ENCODE results near the gene GZMM. TPM values are rescaled to one million over a fixed set of nuclear protein-coding genes. Genes with fewer than 3 reads are reported as not detected.
A peak's percentile ranks its signal among the peaks of the same experiment; 100 is the strongest.

The GZMM gene
- total RNA-seq, 2 donors from 2014 or later, result 0.61 to 1.0 TPM

DNA sequence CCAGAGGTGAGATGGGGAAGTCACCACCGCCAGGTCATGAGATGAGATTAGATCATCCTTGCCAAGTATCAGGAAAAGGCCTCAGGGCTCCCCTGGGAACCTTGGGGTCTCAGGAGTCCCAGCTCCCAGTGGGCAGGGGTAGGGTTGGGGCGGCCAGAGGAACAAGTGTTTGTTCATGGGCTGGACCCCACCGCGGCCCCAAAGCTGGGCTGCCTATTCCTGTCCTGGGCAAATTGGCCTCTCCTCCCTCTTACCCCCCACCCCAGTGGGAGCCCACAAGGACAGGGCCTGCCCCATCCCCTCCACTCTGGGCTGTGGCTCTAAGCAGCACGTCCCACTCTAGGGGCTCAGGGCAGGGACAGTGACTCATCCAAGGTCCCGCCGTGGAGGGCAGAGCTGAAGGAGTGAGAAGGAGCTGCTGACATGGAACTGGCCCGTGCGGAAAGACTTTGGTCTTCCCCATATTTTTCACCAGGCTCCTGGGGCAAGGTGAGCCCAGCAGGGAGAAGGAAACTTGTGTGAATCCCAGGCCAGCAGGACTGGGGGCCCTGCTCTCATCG lies 41.8 kb downstream of the GZMM start:
- Histone ChIP-seq H3K27me3 (peaks cover 23% of the 10 kb centered on the region), H3K4me1 (peaks cover 4% of the 10 kb centered on the region), H3K27ac (no peak overlapping the region), H3K9me3 (no peaks in the 10 kb centered on the region), H3K4me3 (no peak overlapping the region), H3K36me3 (peaks cover 7% of the 10 kb centered on the region), H3K9ac (ENCODE audit: low read depth in 2 of 2, low read length in 2 of 2) (no peak overlapping the region)
- no peak for DNase-seq
- intact Hi-C loops (cut with DNase I), result loop anchor here (10.0 kb wide), 1 partner anchor 79 kb away; the partner anchor contains the start of gene RNF126
- TF ChIP-seq CTCF (IDR thresholded peaks at IDR 0.05), result no peak

- Histone ChIP-seq H3K9ac (ENCODE audit: low read depth in 2 of 2, low read length in 2 of 2) (no peak overlapping the region), H3K4me1 (peaks cover 4% of the 10 kb centered on the region), H3K9me3 (no peaks in the 10 kb centered on the region), H3K36me3 (no peaks in the 10 kb centered on the region), H3K27ac (no peak overlapping the region), H3K4me3 (no peak overlapping the region), H3K27me3 (peaks cover 36% of the 10 kb centered on the region)
- peak; percentile 49 for TF ChIP-seq CTCF (IDR thresholded peaks at IDR 0.05)
- intact Hi-C loops (cut with DNase I), result loop anchor here (10.0 kb wide), 1 partner anchor 77 kb away; the partner anchor contains the start of gene RNF126
- peak; percentile 67 for DNase-seq
Measured at GRCh38 chr19:588093-588740, 44.4 kb downstream of the GZMM start.

DNA sequence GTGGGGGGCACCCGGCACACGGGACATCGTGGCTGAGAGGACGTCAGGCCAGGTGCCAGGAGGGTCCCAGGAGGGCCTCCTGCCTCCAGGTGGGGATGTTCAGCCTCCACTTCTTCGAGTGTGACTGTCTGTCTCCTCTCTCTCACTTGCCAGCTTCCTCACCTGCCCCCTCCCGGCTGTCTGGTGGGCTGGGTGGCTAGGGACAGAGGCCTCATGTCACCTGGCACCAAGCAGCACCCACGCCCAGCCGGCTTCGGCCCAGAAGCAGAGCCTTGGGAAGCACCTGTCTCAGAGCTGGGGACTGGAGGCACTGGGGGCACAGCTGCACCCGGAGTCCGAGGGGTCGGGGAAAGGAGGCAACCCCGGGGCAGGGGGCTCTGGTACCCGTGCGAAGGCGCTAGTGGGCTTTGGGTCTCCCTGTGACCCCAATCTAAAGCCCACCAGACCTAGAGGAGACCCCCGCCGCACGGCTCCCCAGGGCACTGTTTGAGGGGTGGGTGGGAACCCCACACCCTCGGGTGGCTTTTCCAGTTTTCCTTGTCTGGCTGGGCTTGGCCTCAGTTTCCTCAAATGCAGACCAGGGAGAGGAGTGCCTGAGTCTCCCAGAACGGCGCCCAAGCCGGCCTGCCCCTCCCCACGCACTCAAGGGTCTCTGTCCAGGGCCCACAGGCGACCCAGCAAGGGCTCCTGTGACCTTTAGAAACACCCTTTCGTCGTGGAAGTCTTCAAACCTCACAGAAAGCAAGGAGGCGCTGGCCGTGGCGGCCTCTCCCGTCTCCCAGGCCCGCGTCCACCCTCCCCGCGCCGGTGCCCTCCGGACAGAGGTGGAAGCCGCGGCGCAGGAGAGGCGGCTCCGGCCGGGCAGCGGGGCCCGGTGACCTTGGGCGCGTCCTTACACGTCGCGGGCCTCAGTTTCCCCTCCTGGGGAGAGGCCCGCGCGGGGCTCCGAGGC lies 45.2 kb downstream of the GZMM start:
- intact Hi-C loops (cut with DNase I), result loop anchor here (10.0 kb wide), 1 partner anchor 76 kb away; the partner anchor contains the start of gene RNF126
- H3K4me3 ChIP-seq, result no peak overlapping the region

GRCh38 chr19:589693-590395 lies 46.0 kb downstream of the GZMM start, which contains the start of gene HCN2:
HCN2 (plus strand) TSS chr19:589881; CDS start chr19:589946, 65 bp downstream.
- Histone ChIP-seq H3K9me3 (no peaks in the 10 kb centered on the region), H3K36me3 (no peaks in the 10 kb centered on the region), H3K27me3 (peaks cover 36% of the 10 kb centered on the region), H3K4me1 (peaks cover 4% of the 10 kb centered on the region), H3K9ac (ENCODE audit: low read depth in 2 of 2, low read length in 2 of 2) (no peak within 1 kb of the TSS), H3K27ac (no peak within 1 kb of the TSS), H3K4me3 (no peak within 1 kb of the TSS)
- intact Hi-C loops (cut with DNase I), result loop anchor here (10.0 kb wide), 1 partner anchor 75 kb away; the partner anchor contains the start of gene RNF126
- no peak for TF ChIP-seq CTCF (IDR thresholded peaks at IDR 0.05)
- DNase-seq, result no peak

More for the DNA sequence above, 45.2 kb downstream of the GZMM start:
- no peak for TF ChIP-seq CTCF (IDR thresholded peaks at IDR 0.05)
- Histone ChIP-seq H3K27ac (no peak overlapping the region), H3K27me3 (peaks cover 36% of the 10 kb centered on the region), H3K9ac (ENCODE audit: low read depth in 2 of 2, low read length in 2 of 2) (no peak overlapping the region), H3K36me3 (no peaks in the 10 kb centered on the region), H3K4me1 (peaks cover 4% of the 10 kb centered on the region), H3K9me3 (no peaks in the 10 kb centered on the region)
- no peak for DNase-seq

DNA sequence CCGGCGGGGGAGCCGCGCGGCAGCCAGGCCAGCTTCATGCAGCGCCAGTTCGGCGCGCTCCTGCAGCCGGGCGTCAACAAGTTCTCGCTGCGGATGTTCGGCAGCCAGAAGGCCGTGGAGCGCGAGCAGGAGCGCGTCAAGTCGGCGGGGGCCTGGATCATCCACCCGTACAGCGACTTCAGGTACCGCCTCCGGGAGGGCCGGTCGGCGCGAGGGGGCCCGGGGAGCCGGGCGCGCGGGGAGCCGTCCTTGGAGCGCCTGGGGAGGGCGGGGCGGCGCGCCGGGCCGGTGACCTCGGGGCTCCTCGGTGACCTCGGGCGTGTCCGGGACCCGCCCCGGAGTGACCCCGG lies 46.5 kb downstream of the GZMM start:
- Histone ChIP-seq H3K9ac (ENCODE audit: low read depth in 2 of 2, low read length in 2 of 2) (no peak overlapping the region), H3K27ac (no peak overlapping the region), H3K27me3 (peaks cover 36% of the 10 kb centered on the region), H3K4me1 (peaks cover 4% of the 10 kb centered on the region), H3K9me3 (no peaks in the 10 kb centered on the region), H3K36me3 (no peaks in the 10 kb centered on the region), H3K4me3 (no peak overlapping the region)
- intact Hi-C loops (cut with DNase I), result no loop called here
- DNase-seq, result no peak
- no peak for TF ChIP-seq CTCF (IDR thresholded peaks at IDR 0.05)

All from colonic mucosa (tissue), 4 donors.